Urothelium cell line (cell line): ENCODE results near the gene SUPT6H.
"Not testable (repeated sequence)": the region's sequence is repeated elsewhere in the genome, so short reads cannot be mapped to it uniquely, and the experiment has no call there.

Experiments used
- DNase-seq: peaks from one replicate; pipeline ENCODE4 v3.0.0; 2011; ENCODE audit warnings: low spot score, mixed read lengths
- FAIRE-seq: peaks from 2 replicates; lab custom pipeline; 2011; peaks lifted over from hg19 to GRCh38; lab: Jason Lieb, UNC

SUPT6H gene

DNA sequence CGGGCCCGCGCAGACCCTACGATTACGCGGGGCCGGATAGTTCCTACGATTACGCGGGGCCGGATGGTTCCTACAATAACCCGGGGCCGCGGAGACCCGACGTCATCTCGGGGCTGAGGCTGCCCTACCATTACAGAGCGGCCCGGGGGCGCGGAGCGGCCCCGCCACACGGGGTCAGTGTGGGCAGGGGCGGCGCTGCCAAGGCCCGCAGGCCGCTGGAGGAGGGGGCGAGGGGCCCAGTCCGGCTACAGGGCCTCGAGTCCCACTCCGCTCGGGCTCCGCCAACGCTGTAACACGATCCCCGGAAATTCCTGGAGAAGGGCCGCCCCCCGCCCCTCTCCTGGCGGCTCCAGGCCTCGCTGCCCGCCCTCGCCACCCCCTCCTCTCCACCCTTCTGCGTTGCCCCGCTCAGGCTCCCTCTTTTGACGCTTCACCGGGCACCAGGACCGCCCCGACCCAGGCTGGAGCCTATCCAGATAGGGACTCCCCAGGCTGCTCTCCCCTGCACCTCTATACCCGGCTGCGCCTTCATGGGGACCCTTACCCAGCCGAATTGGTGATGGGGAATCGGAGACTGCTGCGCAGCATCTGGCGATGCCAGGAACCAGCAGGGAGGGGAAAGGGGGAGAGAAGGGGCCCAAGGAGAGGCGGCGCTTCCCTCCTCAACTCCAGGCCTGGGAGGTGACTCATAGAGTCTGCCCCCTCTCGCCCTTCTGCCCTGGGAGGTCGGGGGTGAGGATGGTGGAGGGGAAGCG is 55.8 kb downstream of the SUPT6H start, which contains the start of gene RAB34:
Gene RAB34, minus strand, starts transcription at position 291 of the 755 bp plus-strand sequence. CDS start 602 bp downstream, outside the sequence.
- FAIRE-seq, result peak; percentile 76

GRCh38 chr17:28718333-28719020 is 56.5 kb downstream of the SUPT6H start:
- no peak for DNase-seq
- no peak for FAIRE-seq

More for the DNA sequence above, 55.8 kb downstream of the SUPT6H start, which contains the start of gene RAB34:
- peak; percentile 88 for DNase-seq

- no peak for DNase-seq
- FAIRE-seq, result no peak
Measured at GRCh38 chr17:28719021-28719433, 57.0 kb downstream of the SUPT6H start.

GRCh38 chr17:28720247-28720996 is 58.4 kb downstream of the SUPT6H start:
- no peak for FAIRE-seq

GRCh38 chr17:28720997-28721329 is 59.0 kb downstream of the SUPT6H start:
- DNase-seq, FAIRE-seq: not testable (repeated sequence)

More at GRCh38 chr17:28720247-28720996, 58.4 kb downstream of the SUPT6H start:
- DNase-seq, result peak; percentile 43

DNA sequence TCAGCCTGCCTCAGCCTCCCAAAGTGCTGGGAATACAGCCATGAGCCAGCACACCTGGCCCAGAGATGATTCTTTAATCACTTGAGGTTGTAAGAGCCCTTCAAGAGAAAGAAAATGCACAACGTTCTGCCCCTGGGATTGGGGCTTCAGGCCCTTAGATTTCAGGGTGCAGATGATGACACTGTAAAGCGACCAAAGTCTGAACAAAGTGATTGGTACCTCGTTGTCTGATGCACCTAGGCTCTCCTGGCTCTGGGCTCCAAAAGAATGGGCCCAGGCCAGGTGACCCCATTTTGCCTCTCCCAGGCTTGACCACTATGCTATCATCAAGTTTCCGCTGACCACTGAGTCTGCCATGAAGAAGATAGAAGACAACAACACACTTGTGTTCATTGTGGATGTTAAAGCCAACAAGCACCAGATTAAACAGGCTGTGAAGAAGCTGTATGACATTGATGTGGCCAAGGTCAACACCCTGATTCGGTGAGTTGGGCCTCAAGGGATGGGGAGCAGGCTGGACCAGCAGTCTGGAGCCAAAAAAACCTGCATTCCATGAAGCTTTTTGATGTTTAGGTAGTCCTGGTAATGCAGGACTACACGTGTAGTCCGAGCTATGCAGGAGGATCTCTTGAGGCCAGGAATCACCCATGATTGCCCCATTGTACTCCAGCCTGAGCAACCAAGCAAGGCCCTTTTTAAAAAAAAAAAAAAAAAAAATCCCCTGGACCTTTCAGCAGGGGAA is 60.6 kb downstream of the SUPT6H start:
- FAIRE-seq, result no peak

GRCh38 chr17:28723159-28723835 is 61.3 kb downstream of the SUPT6H start:
- FAIRE-seq, result no peak

More for the DNA sequence above, 60.6 kb downstream of the SUPT6H start:
- no peak for DNase-seq

DNA sequence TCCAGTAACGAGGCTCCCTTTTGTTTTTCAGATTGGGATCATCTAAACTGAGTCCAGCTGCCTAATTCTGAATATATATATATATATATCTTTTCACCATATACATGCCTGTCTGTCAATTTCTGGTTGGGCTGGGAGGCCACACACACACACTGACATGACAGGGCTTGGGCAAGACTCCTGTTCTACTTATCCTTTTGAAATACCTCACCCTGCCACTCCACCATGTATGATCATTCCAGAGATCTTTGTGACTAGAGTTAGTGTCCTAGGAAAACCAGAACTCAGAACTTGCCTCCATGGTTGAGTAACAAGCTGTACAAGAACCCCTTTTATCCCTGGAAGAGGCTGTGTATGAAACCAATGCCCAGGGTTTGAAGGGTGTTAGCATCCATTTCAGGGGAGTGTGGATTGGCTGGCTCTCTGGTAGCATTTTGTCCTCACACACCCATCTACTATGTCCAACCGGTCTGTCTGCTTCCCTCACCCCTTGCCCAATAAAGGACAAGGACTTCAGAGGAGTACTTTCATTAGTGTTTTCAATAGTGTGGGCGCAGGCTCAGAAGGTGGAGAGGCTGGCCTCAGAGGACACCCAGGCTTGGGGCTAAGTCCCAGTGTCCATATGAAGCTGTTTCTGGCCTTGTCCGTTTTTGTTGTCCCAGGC is 62.0 kb downstream of the SUPT6H start:
- FAIRE-seq, DNase-seq: not testable (repeated sequence)

More at GRCh38 chr17:28723159-28723835, 61.3 kb downstream of the SUPT6H start:
- DNase-seq, result no peak

GRCh38 chr17:28724500-28725165 is 62.6 kb downstream of the SUPT6H start:
- no peak for DNase-seq
- no peak for FAIRE-seq

DNA sequence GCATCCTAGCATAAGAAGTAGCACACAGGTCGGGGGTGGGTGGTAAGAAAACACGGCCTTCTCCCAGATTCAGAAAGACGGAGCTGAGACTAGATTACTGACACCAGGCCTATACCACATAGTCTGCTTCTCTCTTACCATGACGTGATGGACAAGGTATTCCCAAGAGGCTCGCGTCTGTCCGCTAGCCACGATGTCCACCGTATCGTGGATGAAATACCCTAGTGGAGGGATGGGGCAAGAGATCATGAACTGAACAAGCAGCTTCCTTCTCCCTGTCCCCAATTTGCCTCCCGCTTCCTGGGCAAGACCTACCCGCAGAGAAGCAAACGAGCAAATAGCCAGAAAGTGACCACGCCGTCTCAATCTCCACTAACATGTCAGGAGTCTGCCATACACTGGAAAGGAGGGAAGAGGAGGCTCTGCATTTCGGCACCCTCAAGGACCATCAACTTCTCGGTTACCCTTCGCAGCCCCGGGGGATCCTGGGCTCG is 63.2 kb downstream of the SUPT6H start:
- DNase-seq (no peak), FAIRE-seq (no peak)

DNA sequence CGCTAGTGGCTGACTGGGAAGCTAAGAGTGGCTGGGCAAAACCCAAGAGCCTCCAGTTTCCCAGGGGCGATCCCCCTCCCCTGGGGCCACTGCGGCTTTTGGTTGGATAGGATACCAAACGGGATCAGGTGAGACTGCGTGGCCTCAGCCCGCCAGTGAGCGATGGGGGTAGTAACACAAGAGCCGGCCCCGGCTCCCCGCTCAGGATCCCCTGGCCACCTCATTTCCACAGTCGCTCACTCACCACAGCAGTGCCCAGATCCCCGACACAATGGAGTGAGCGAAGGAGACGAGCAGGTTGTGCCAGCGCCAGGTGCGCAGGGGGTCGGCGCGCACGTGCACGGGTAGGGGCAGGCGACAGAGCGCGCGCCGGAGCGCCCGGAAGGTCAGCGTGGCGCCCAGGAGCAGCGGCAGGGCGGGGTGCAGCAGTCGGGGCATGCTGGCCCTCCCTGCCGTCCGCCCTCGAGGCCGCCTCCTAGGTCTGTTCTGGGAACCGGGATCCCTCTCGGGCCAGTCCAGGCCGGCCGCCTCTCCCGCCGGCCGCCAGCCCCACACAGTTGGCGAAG is 63.7 kb downstream of the SUPT6H start:
- no peak for FAIRE-seq
- no peak for DNase-seq

- DNase-seq (peak; percentile 88), FAIRE-seq (no peak)
Measured at GRCh38 chr17:28726226-28726626, 64.2 kb downstream of the SUPT6H start, which contains the start of gene TLCD1. Gene TLCD1, minus strand, starts transcription at chr17:28726233. Its CDS starts 136 bp downstream, at chr17:28726097.

- FAIRE-seq (peak; percentile 13), DNase-seq (peak; percentile 88)
Measured at GRCh38 chr17:28726627-28727491, 64.9 kb downstream of the SUPT6H start.

- FAIRE-seq, result no peak
Measured at GRCh38 chr17:28728364-28729200, 66.6 kb downstream of the SUPT6H start, which contains the start of gene NEK8. Gene NEK8, plus strand, starts transcription at chr17:28728788. Its CDS starts 26 bp downstream, at chr17:28728814.

GRCh38 chr17:28729950-28730330 is 67.9 kb downstream of the SUPT6H start:
- DNase-seq (no peak), FAIRE-seq (no peak)

More at GRCh38 chr17:28728364-28729200, 66.6 kb downstream of the SUPT6H start, which contains the start of gene NEK8:
- DNase-seq, result peak; percentile 93

DNA sequence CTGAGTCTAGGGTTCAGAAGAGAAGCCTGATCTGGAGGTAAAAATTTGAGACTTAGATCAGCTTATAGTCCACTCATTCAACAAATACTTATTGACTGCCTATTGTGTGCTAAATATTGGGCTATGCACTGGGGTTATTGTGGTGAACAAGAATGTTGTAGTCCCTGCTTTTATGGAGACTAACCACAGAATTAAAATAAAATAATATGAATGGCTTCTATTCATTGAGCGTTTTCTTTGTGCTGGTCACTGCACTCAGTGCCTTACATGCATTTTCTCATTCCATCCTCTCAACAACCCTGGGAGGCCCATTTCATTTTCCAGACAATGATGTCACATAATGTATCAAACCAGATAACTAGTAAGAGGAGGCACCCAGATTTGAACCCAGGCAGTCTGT is 71.3 kb downstream of the SUPT6H start:
- FAIRE-seq (no peak), DNase-seq (no peak)
